ENCODE data around the gene CCR4.
"Not testable (repeated sequence)": the region's sequence is repeated elsewhere in the genome, so short reads cannot be mapped to it uniquely, and the experiment has no call there.

The CCR4 gene

GRCh38 chr3:32983124-32983523 is 31.7 kb downstream of the CCR4 start:
- DNase-seq (ENCODE audit: low read depth): no peak

GRCh38 chr3:32984918-32985317 is 33.5 kb downstream of the CCR4 start:
- not testable (repeated sequence) for DNase-seq (ENCODE audit: low read depth)

GRCh38 chr3:32989171-32989570 is 37.7 kb downstream of the CCR4 start:
- no peak for DNase-seq (ENCODE audit: low read depth)

- no peak for DNase-seq (ENCODE audit: low read depth)
Observed at GRCh38 chr3:32990116-32990515, 38.7 kb downstream of the CCR4 start.

GRCh38 chr3:32991781-32992180 is 40.3 kb downstream of the CCR4 start:
- no peak for DNase-seq (ENCODE audit: low read depth)

GRCh38 chr3:32992310-32992686 is 40.9 kb downstream of the CCR4 start:
- DNase-seq (ENCODE audit: low read depth): no peak

- no peak for DNase-seq (ENCODE audit: low read depth)
Observed at GRCh38 chr3:32994045-32994444, 42.6 kb downstream of the CCR4 start.

GRCh38 chr3:32995098-32995497 is 43.7 kb downstream of the CCR4 start:
- no peak for DNase-seq (ENCODE audit: low read depth)

- no peak for DNase-seq (ENCODE audit: low read depth)
Observed at GRCh38 chr3:32996048-32996754, 44.8 kb downstream of the CCR4 start.

- no peak for DNase-seq (ENCODE audit: low read depth)
Observed at GRCh38 chr3:32996755-32997091, 45.3 kb downstream of the CCR4 start.

- no peak for DNase-seq (ENCODE audit: low read depth)
Observed at GRCh38 chr3:32998631-32999451, 47.4 kb downstream of the CCR4 start.

- no peak for DNase-seq (ENCODE audit: low read depth)
Observed at GRCh38 chr3:33000691-33001385, 49.4 kb downstream of the CCR4 start.

- no peak for DNase-seq (ENCODE audit: low read depth)
Observed at GRCh38 chr3:33001889-33002288, 50.4 kb downstream of the CCR4 start.

- DNase-seq (ENCODE audit: low read depth): no peak
Observed at GRCh38 chr3:33003308-33003707, 51.9 kb downstream of the CCR4 start.

- DNase-seq (ENCODE audit: low read depth): no peak
Observed at GRCh38 chr3:33004205-33004604, 52.8 kb downstream of the CCR4 start.

- DNase-seq (ENCODE audit: low read depth): no peak
Observed at GRCh38 chr3:33004961-33005360, 53.5 kb downstream of the CCR4 start.

Data from T follicular helper cell (primary cell).